Urothelium cell line (cell line): ENCODE results near the gene ASB13.

Source experiments
- DNase-seq: peaks from one replicate; pipeline ENCODE4 v3.0.0; 2011; ENCODE audit warnings: low spot score, mixed read lengths
- FAIRE-seq: peaks from 2 replicates; lab custom pipeline; 2011; peaks lifted over from hg19 to GRCh38; lab: Jason Lieb, UNC

Gene ASB13

GRCh38 chr10:5666008-5666840 is at the start of gene ASB13:
ASB13 (minus strand) TSS chr10:5666595; CDS start chr10:5666551, 44 bp downstream.
- peak; percentile 88 for DNase-seq
- no peak for FAIRE-seq

- DNase-seq (no peak), FAIRE-seq (no peak)
Observed at GRCh38 chr10:5711642-5712041, 45.2 kb upstream of the ASB13 start.

GRCh38 chr10:5710859-5711258 is 44.5 kb upstream of the ASB13 start:
- no peak for FAIRE-seq
- DNase-seq: no peak

- DNase-seq (no peak), FAIRE-seq (no peak)
Observed at GRCh38 chr10:5709865-5710264, 43.5 kb upstream of the ASB13 start.

GRCh38 chr10:5708356-5708755 is 42.0 kb upstream of the ASB13 start:
- FAIRE-seq (no peak), DNase-seq (no peak)

- no peak for FAIRE-seq
- DNase-seq: no peak
Observed at GRCh38 chr10:5698062-5698461, 31.7 kb upstream of the ASB13 start.

GRCh38 chr10:5697342-5697741 is 30.9 kb upstream of the ASB13 start:
- DNase-seq: no peak
- no peak for FAIRE-seq

- FAIRE-seq (no peak), DNase-seq (no peak)
Observed at GRCh38 chr10:5694573-5694972, 28.2 kb upstream of the ASB13 start.

- no peak for DNase-seq
- FAIRE-seq: no peak
Observed at GRCh38 chr10:5692461-5693358, 26.3 kb upstream of the ASB13 start.

GRCh38 chr10:5691786-5692185 is 25.4 kb upstream of the ASB13 start:
- FAIRE-seq: no peak
- DNase-seq: no peak

GRCh38 chr10:5688587-5688986 is 22.2 kb upstream of the ASB13 start:
- DNase-seq (no peak), FAIRE-seq (no peak)

GRCh38 chr10:5685764-5686240 is 19.4 kb upstream of the ASB13 start:
- no peak for DNase-seq
- no peak for FAIRE-seq

GRCh38 chr10:5684971-5685763 is 18.8 kb upstream of the ASB13 start:
- FAIRE-seq: no peak
- peak; percentile 58 for DNase-seq

GRCh38 chr10:5684318-5684970 is 18.0 kb upstream of the ASB13 start, which contains the start of gene TASOR2:
TASOR2 (plus strand) TSS chr10:5684838; CDS start chr10:5720643, 35,805 bp downstream.
- FAIRE-seq (peak; percentile 85), DNase-seq (peak; percentile 98)

- DNase-seq: no peak
- FAIRE-seq: no peak
Observed at GRCh38 chr10:5683065-5683464, 16.7 kb upstream of the ASB13 start.

GRCh38 chr10:5681930-5682329 is 15.5 kb upstream of the ASB13 start:
- DNase-seq (no peak), FAIRE-seq (no peak)

GRCh38 chr10:5679606-5680005 is 13.2 kb upstream of the ASB13 start:
- no peak for DNase-seq
- no peak for FAIRE-seq

- FAIRE-seq (no peak), DNase-seq (no peak)
Observed at GRCh38 chr10:5679037-5679435, 12.6 kb upstream of the ASB13 start.

- FAIRE-seq: no peak
Observed at GRCh38 chr10:5678397-5679036, 12.1 kb upstream of the ASB13 start.

More at GRCh38 chr10:5678397-5679036, 12.1 kb upstream of the ASB13 start:
- no peak for DNase-seq
